Right lung (tissue), 10 donors: ENCODE results near the gene MAP3K10. TPM values are rescaled to one million over a fixed set of nuclear protein-coding genes. Genes with fewer than 3 reads are reported as not detected.
"Not testable (repeated sequence)": the region's sequence is repeated elsewhere in the genome, so short reads cannot be mapped to it uniquely, and the experiment has no call there.

Source experiments
- DNase-seq, 2 donors: peaks; one replicate each; pipeline ENCODE4 v3.0.0-alpha.2; 2013
- long read RNA-seq, 8 donors: transcript quantifications; one replicate each; lab custom pipeline, GENCODE V29; 2026
- polyA plus RNA-seq, 5 donors: library from polyadenylated mRNA; unstranded; fragments of 120-200 nt; gene quantifications; one replicate each; pipeline versions ENCODE4 v1.2.1 to v1.2.3, GENCODE V29; 2013; ENCODE audit warnings: inconsistent platforms in 1 of 5, low replicate concordance in 1 of 5; ENCODE audit not compliant: insufficient read length in 5 of 5, insufficient read depth in 1 of 5

MAP3K10 gene
- polyA plus RNA-seq: 10 to 100 TPM in 4 of 5 donors, 1 to 10 TPM in 1; 8.4 to 16.9 (median 12.1) TPM
- long read RNA-seq, donor 1: 0 reads
- long read RNA-seq, donor 2: 0 reads
- long read RNA-seq, donor 3, partial matches to known transcripts: 0 of 1 reads
- long read RNA-seq, donor 3, other reads (novel, unspliced or antisense): 0 of 1 reads
- long read RNA-seq, donor 4: 0 reads
- long read RNA-seq, donor 5: 0 reads
- long read RNA-seq, donor 6: 0 reads
- long read RNA-seq, donor 7: 0 reads
- long read RNA-seq, donor 8: 0 reads

GRCh38 chr19:40190891-40191835 is at the start of gene MAP3K10:
Gene MAP3K10, plus strand, starts transcription at chr19:40191426. Its CDS starts 606 bp downstream, at chr19:40192032.
- peak; percentile 61 to 75 for DNase-seq

DNA sequence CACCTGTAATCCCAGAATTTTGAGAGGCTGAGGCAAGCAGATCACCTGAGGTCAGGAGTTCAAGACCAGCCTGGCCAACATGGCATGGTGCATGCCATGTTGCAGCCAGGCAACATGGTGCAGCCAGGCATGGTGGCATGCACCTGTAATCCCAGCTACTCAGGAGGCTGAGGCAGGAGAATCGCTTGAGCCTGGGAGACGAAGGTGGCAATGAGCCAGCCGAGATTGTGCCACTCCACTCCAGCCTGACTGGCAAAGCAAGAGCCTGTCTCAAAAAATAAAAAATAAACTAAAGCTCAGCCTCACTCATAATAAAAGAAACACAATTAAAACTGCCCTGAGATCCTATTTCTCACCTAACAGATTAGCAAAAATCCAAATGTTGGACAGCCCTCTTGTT is 49.7 kb upstream of the MAP3K10 start:
- no peak for DNase-seq

DNA sequence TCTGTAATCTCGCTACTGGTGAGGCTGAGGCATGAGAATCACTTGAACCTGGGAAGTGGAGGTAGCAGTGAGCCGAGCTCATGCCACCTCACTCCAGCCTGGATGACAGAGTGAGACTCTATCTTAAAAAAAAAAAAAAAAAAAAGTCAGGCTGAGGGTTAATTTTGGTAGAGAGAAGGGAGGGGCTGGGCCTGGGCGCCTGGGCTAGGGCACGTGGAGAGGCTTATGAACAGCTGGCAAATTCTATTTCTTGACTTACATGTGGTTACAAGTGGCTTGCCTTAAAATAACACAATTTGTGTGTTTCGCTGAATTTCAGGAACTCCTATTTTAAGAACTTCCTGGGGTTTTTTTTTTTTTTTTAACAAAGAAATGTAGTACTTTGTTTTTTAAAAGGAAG is 47.6 kb upstream of the MAP3K10 start:
- DNase-seq: no peak

DNA sequence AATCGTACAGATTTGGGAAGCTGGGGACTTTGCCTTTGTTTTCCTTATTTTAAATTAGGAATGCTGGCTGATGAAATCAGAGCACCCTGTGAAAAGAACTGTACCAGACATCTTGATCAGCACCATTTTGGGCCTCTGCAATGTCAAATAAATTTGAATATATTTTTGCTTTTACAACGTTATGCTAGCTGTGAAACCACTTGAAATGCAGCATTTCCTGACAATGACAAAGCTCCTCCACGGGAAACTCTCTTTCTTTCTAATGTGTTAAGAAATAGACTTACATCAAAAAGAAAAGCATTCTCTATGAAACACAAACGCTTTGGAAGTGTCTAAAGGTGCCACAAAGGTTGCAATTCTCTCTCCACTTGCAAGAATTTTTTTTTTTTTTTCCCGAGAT is 47.1 kb upstream of the MAP3K10 start:
- DNase-seq: no peak

DNA sequence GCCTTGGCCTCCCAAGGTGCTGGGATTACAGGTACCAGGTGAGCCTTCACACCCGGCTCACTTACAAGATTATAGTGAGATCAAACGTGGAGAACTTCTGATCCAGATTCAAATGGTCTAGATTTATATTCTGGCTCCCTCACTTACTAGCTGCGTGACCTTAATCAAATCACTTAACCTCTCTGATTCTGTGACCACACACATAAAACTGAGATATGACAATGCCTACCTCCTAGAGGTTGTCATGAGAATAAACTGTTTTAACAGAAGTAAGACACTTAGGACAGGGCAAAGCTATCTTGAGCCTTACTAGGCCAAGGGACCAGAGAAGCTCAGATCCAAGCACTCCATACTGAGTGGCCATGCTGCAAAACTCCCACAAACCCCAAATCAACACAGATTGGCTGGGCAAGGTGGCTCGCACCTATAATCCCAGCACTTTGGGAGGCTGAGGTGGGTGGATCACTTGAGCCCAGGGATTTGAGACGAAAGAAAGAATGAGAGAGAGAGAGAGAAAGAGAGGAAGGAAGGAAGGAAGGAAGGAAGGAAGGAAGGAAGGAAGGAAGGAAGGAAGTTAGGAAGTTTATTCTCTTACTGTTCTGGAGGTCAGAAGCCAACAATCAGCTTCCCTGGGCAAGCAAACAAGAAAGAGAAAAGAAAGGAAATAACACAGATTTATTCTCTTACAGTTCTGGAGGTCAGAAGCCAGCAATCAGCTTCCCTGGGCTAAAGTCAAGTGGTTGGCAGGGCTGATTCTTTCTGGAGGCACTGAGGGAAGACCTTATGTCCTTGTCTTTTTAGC is 46.1 kb upstream of the MAP3K10 start:
- no peak for DNase-seq

DNA sequence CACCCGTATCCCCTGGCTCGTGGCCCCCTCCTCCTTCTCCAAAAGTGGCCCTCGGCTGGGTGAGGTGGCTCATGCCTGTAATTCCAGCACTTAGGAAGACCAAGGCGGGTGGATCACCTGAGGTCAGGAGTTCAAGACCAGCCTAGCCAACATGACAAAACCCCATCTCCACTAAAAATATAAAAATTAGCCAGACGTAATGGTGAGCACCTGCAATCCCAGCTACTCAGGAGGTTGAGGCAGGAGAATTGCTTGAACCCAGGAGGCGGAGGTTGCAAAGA is 45.5 kb upstream of the MAP3K10 start:
- DNase-seq: not testable (repeated sequence)

GRCh38 chr19:40147338-40147692 is 43.9 kb upstream of the MAP3K10 start:
- no peak for DNase-seq

DNA sequence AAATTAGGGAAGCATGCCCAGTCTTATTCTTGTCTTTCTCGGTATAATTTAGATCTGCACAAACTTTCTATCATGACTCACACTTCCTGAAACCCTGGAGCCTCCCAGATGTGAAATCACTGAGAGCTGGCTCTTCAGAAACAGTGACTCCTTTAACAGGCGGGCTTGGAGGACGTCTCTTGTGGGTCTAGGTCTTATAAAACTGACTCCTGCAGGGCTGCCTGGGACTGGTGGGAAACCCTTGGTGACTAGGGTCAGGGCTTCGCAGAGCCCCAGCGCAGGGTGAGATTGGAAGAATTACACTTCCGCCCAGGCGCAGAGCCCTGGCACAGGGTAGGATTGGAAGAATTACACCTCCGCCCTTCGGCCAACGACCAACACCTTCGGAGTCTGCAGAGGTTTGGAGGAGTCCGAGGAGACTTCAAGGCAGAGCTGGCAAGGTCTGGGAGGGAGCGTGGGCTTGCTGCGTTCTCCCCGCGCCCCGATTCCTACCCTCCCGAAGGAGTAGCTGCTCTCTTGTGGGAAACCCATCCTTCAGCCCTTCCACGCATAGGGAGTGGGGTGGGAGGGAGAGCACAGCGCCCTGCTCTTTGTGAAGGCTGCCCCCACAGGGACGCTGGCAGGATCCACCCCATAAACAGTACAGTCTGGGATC is 43.4 kb upstream of the MAP3K10 start:
- no peak for DNase-seq

GRCh38 chr19:40149501-40149900 is 41.7 kb upstream of the MAP3K10 start:
- no peak for DNase-seq

DNA sequence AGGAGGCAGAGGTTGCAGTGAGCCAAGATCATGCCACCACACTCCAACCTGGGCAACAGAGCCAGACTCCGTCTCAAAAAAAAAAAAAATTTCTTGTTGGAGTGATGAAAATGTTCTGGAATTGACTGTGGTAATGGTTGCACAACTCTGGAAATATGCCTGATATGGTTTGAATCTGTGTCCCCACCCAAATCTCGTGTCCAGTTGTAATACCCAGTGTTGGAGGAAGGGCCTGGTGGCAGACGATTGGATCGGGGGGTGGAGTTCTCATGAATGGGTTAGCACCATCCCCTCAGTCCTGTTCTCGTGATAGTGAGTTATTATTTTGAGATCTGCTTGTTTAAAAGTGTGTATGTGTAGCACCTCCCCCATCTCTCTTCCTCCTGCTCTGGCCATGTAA is 41.1 kb upstream of the MAP3K10 start:
- DNase-seq: no peak

- DNase-seq: no peak
Measured at GRCh38 chr19:40154121-40154680, 37.0 kb upstream of the MAP3K10 start.

DNA sequence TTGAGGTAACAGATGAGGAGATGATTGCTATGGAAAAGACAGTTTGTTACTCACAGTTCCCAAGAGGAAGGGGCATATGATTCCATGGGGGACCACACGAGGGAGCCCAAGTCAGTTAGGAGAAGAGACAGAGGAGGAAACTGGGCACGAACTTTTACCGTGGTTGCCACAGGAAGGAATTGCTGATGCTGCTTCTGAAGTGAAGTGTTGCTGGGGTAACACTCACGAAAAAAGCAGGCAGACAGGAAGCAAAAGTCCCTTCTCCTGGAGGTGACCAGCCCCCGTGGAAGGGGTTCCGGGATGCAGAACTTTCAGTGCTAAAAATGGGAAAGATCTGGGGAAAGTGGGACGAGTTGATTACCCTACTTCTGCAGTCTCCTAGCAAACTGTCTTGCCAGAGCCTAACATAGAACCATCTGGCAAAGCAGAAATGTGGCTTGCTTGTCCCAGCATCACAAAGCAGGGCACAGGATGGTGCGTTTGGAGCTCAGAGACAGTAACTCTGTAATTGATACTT is 35.4 kb upstream of the MAP3K10 start:
- no peak for DNase-seq

- no peak for DNase-seq
Measured at GRCh38 chr19:40157059-40157458, 34.2 kb upstream of the MAP3K10 start.

- DNase-seq: no peak
Measured at GRCh38 chr19:40159744-40160143, 31.5 kb upstream of the MAP3K10 start.

DNA sequence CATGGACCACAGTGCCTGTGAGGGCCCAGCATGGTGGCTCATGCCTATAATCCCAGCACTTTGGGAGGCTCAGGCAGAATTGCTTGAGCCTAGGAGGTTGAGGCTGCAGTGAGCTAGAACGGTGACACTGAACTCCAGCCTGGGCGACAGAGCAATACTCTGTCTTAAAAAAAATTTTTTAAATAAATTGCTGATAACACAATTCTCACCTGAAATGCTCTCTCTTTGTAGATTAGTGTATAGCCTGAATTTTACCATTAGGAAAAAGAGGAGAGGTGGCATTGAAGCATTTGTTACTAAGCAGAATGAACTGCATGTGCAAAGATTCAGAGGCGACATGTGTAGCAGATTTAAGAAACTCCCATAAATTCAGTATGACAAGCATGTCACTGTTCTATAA is 29.1 kb upstream of the MAP3K10 start:
- DNase-seq: no peak

- DNase-seq: no peak
Measured at GRCh38 chr19:40163541-40164129, 27.6 kb upstream of the MAP3K10 start.

DNA sequence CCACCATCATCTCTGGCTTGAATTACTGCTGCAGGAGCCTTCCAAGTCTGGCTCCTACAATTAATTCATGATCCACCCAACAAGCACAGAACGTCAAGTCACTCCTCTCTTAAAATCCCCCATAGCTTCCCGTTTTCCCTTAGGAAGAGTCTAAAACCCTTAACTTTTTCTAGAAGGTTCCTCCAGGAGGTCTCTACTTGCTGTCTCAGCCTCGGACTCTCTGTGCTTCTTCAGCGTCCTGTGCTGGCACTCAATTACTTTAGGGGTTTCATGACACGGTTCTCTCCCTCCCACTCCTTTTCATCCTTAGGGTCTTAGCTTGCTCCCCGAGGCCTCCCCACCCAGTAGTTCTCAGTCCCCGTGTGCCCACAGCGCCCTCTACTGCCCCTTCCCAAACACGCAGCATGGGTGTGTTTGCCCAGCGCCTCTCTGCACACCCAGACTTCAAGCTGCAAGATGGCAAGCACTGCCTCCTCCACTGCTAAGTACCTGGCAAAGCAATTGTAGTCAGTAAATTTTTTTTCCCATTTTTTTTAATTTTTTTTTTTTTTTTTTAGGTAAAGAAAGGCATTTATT is 25.8 kb upstream of the MAP3K10 start:
- DNase-seq: peak in 1 of 2 donors; percentile 4

DNA sequence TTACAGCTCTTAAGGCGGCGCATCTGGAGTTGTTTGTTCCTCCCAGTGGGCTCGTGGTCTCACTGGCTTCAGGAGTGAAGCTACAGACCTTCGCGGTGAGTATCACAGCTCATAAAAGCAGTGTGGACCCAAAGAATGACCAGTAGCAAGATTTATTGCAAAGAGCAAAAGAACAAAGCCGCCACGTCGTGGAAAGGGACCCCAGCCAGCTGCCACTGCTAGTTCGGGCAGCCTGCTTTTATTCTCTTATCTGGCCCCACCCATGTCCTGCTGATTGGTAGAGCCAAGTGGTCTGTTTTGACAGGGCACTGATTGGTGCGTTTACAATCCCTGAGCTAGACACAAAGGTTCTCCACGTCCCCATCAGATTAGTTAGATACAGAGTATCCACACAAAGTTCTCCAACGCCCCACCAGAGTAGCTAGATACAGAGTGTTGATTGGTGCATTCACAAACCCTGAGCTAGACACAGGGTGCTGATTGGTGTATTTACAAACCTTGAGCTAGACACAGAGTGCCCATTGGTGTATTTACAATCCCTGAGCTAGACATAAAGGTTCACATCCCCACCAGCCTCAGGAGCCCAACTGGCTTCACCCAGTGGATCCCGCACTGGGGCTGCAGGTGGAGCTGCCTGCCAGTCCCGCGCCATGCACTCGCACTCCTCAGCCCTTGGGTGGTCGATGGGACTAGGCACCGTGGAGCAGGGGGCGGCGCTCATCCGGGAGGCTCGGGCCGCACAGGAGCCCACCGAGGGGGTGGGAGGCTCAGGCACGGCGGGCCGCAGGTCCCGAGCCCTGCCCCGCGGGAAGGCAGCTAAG is 21.5 kb upstream of the MAP3K10 start:
- not testable (repeated sequence) for DNase-seq

GRCh38 chr19:40170303-40170989 is 20.8 kb upstream of the MAP3K10 start:
- not testable (repeated sequence) for DNase-seq
